ENCODE results near the gene RHOBTB3. TPM values are rescaled to one million over a fixed set of nuclear protein-coding genes. Genes with fewer than 3 reads are reported as not detected.
"Not testable (repeated sequence)": the region's sequence is repeated elsewhere in the genome, so short reads cannot be mapped to it uniquely, and the experiment has no call there.

Gene RHOBTB3
- total RNA-seq, 2 donors from 2014 or later: 40.2 to 55.7 TPM

- intact Hi-C loops (cut with DNase I): no loop called here
- peak; percentile 38 for DNase-seq (ENCODE audit: low spot score)
Observed at GRCh38 chr5:95810305-95811125, 79.4 kb downstream of the RHOBTB3 start.

DNA sequence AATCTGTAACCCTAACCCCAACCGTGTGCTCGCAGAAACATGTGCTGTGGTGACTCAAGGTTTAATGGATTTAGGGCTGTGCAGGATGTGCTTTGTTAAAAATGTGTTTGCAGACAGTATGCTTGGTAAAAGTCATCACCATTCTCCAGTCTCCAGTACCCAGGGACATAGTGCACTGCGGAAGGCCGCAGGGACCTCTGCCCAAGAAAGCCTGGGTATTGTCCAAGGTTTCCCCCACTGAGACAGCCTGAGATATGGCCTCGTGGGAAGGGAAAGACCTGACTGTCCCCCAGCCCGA is 79.9 kb downstream of the RHOBTB3 start:
- DNase-seq (ENCODE audit: low spot score); intact Hi-C loops (cut with DNase I): not testable (repeated sequence)

GRCh38 chr5:95811461-95812073 is 80.4 kb downstream of the RHOBTB3 start:
- intact Hi-C loops (cut with DNase I): loop anchor here in 1 of 2 donors (2.0 kb wide), 1 partner anchor 79 kb away; no protein-coding TSS in a partner anchor
- DNase-seq (ENCODE audit: low spot score): not testable (repeated sequence)

- intact Hi-C loops (cut with DNase I): loop anchor here in 1 of 2 donors (2.0 kb wide), 1 partner anchor 79 kb away; no protein-coding TSS in a partner anchor
- DNase-seq (ENCODE audit: low spot score): peak; percentile 68
Observed at GRCh38 chr5:95812074-95812471, 80.9 kb downstream of the RHOBTB3 start.

GRCh38 chr5:95813035-95813434 is 81.9 kb downstream of the RHOBTB3 start:
- intact Hi-C loops (cut with DNase I): loop anchor here in 1 of 2 donors (2.0 kb wide), 1 partner anchor 80 kb away; no protein-coding TSS in a partner anchor
- DNase-seq (ENCODE audit: low spot score): not testable (repeated sequence)

- DNase-seq (ENCODE audit: low spot score): no peak
- intact Hi-C loops (cut with DNase I): no loop called here
Observed at GRCh38 chr5:95815155-95815729, 84.1 kb downstream of the RHOBTB3 start.

GRCh38 chr5:95816341-95816740 is 85.2 kb downstream of the RHOBTB3 start:
- no peak for DNase-seq (ENCODE audit: low spot score)
- intact Hi-C loops (cut with DNase I): no loop called here

- intact Hi-C loops (cut with DNase I): no loop called here
Observed at GRCh38 chr5:95816776-95817175, 85.6 kb downstream of the RHOBTB3 start.

DNA sequence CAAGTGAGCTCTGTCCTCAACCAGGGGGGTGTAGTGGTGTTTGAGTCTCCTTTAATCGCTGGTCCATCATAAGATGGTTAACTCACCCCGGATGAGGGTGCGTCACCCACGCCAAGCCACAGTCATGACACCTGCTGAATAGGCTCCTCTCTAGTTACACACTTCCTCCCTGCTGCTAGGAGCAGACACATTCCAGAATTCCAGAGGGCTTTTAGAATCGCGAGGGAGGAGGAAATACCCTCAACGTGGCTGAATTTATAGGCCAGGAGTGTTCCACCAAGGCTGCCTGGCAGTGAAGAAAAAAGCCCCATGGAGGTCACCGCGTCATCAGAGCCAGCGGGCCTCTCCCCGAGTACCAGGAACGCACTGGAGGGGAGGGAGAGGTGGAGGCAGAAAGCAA is 86.3 kb downstream of the RHOBTB3 start:
- intact Hi-C loops (cut with DNase I): no loop called here
- DNase-seq (ENCODE audit: low spot score): peak; percentile 71

More at GRCh38 chr5:95816776-95817175, 85.6 kb downstream of the RHOBTB3 start:
- DNase-seq (ENCODE audit: low spot score): no peak

GRCh38 chr5:95818181-95819147 is 87.3 kb downstream of the RHOBTB3 start:
- peak; percentile 71 for DNase-seq (ENCODE audit: low spot score)
- intact Hi-C loops (cut with DNase I): no loop called here

DNA sequence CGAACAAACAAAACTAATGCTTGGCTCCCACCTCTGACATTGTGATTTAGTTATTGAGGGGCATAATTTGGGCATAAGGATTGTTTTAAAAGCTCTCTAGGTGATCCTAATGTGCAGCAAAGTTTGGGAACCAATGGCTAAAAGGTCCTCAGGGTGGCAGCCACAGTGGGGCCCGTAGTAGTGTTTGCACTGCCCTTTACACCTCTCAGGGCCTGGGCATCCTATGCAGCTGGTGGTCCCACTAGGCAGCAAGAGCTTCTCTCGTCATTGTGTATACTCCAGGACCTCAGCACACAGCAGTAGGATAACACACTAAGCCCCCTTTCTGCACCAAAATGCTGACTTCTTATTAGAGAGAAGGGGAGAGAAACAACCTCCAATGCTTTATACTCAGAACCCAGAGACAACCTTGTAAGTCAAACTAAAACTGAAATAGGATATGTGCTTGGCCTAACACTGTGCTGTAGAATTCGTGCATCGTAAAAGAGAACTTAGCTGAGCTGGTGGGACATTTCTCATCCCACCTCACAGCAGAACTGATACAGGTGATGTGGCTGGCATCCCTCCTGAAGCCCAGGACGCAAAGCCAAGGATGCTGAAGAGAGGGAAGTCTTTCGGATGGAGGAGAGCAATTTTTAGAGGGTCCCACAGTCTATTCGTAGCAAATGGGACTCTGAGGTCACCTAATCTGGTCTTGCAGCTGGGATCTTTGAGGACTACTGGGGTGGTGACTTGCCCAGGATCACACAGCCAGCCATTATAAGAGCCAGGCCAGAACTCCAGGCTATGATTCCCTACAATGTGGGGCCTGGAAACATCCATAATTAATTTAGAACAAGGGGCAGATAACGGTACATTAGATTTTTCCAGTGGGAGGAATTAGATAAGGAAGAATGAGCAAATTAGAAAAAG is 90.2 kb downstream of the RHOBTB3 start:
- no peak for DNase-seq (ENCODE audit: low spot score)
- intact Hi-C loops (cut with DNase I): loop anchor here in 1 of 2 donors (5.0 kb wide), 1 partner anchor 439 kb away; no protein-coding TSS in a partner anchor

DNA sequence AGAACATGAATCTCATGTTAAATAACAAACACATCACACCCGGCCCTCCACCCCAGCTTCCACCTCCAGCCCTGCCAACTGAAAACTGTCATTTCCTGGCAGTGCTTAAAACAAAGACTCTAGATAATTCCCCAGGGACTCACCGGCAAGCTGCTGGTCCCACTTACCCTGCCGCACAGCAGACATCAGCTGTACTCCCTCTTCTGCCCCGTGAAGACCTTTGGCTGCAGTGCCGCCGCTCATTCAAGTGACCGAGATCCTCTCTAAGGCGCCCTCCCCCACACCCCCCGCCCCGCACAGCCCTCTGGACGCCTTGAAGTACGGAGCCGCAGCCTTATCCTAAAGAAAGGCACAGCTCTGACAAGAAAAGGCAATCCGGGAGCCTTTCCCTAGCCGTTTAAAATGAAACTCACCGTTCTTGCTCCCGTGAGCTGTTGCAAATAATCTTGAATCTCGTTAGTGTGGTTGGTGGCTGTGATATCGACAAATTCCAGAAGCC is 91.0 kb downstream of the RHOBTB3 start:
- peak; percentile 87 for DNase-seq (ENCODE audit: low spot score)
- intact Hi-C loops (cut with DNase I): loop anchor here in 1 of 2 donors (5.0 kb wide), 1 partner anchor 440 kb away; no protein-coding TSS in a partner anchor

- peak; percentile 85 for DNase-seq (ENCODE audit: low spot score)
- intact Hi-C loops (cut with DNase I): loop anchor here in 1 of 2 donors (5.0 kb wide), 1 partner anchor 440 kb away; no protein-coding TSS in a partner anchor
Observed at GRCh38 chr5:95822542-95823181, 91.5 kb downstream of the RHOBTB3 start, which contains the start of gene GLRX. Gene GLRX (minus strand): TSS chr5:95822726. CDS start chr5:95822662, 64 bp downstream.

DNA sequence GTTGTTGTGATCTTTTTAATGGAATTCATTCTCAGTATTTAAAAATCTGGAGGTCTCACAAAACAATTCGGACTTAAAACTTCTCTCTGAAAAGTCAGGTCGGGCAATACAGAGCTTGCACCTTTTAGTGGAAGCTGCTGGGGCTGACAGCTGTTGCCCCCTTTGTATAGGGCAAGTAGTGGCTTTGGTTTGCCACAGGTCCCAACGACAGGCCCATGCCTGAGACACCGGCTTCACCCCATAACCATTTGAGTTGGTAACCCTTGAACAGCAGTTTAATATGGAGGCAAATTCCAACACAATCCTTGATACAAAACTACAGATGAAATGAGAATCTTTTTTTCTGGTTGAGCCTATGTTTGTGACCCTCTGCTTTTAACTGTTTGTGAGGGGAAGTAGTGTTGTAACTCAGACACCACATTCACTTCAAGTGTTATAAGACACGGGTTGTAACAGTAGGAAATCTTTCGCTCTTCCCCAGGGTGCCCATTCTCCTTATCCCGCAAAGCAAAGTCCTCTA is 92.1 kb downstream of the RHOBTB3 start:
- DNase-seq (ENCODE audit: low spot score): no peak
- intact Hi-C loops (cut with DNase I): loop anchor here in 1 of 2 donors (5.0 kb wide), 1 partner anchor 441 kb away; no protein-coding TSS in a partner anchor

- DNase-seq (ENCODE audit: low spot score): peak; percentile 93
- intact Hi-C loops (cut with DNase I): loop anchor here in 1 of 2 donors (5.0 kb wide), 1 partner anchor 442 kb away; no protein-coding TSS in a partner anchor
Observed at GRCh38 chr5:95823738-95824609, 92.8 kb downstream of the RHOBTB3 start.

DNA sequence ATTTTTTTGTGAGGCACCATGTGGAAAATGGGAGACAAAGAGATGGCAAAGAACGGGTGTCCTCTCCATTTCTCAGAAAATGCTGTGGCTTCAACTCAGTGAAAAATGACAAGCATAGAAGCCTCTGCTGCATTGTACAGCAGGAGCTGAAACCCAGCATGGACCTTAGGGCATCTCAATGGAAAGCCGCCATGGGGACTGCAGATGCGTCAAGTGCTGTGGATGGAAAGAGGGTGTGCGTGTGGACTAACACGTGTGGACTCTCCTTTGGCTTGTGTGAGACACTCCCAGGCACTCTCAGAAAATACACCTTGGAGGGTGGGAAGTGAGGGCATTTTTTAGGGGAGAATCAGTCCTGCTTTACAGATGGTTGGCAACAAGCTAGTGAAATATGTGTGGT is 93.6 kb downstream of the RHOBTB3 start:
- no peak for DNase-seq (ENCODE audit: low spot score)
- intact Hi-C loops (cut with DNase I): loop anchor here in 1 of 2 donors (5.0 kb wide), 1 partner anchor 442 kb away; no protein-coding TSS in a partner anchor

Measured in posterior vena cava (tissue), 2 donors.